Tibial nerve (tissue), 4 donors: ENCODE results near the gene COQ8B. TPM values are rescaled to one million over a fixed set of nuclear protein-coding genes. Genes with fewer than 3 reads are reported as not detected.
A peak's percentile ranks its signal among the peaks of the same experiment; 100 is the strongest.

Experiments used
- DNase-seq, 2 donors: peaks; one replicate each; pipeline ENCODE4 v3.0.0-alpha.2; 2019; ENCODE audit warnings: low spot score in 2 of 2
- H3K27ac ChIP-seq, 4 donors: fragments of 200-600 bp; sonication (generic) in 3 of 4; one replicate each; pipeline ENCODE4 v1.5.1; 2017 to 2019; ENCODE audit warnings: mild to moderate bottlenecking in 1 of 4
- H3K27me3 ChIP-seq, 2 donors: fragments of 200-600 bp; sonication (generic) in 1 of 2; one replicate each; pipeline versions ENCODE4 v1.5.1 to v1.6.0; 2017 to 2019
- H3K36me3 ChIP-seq, 3 donors: fragments of 200-600 bp; sonication (generic); one replicate each; pipeline ENCODE4 v1.5.1; 2018 to 2019
- H3K4me1 ChIP-seq, 4 donors: fragments of 200-600 bp; sonication (generic) in 3 of 4; one replicate each; pipeline ENCODE4 v1.5.1; 2017 to 2019
- H3K4me3 ChIP-seq, 4 donors: fragments of 200-600 bp; sonication (generic) in 3 of 4; one replicate each; pipeline ENCODE4 v1.5.1; 2017 to 2019; ENCODE audit warnings: mild to moderate bottlenecking in 1 of 4, moderate library complexity in 1 of 4
- H3K9me3 ChIP-seq, 4 donors: fragments of 200-600 bp; sonication (generic) in 3 of 4; one replicate each; pipeline ENCODE4 v1.5.1; 2017 to 2019
- EP300 ChIP-seq, 2 donors: sonication (generic); formaldehyde crosslinking; IDR thresholded peaks; one replicate each; pipeline ENCODE4 v1.6.1; 2017; ENCODE audit warnings: antibody characterized with exemption in 2 of 2, mild to moderate bottlenecking in 1 of 2
- POLR2A ChIP-seq, 2 donors: fragments of 450-650 bp; IDR thresholded peaks; one replicate each; pipeline ENCODE4 v1.6.1; 2017; ENCODE audit warnings: antibody characterized with exemption in 2 of 2, mild to moderate bottlenecking in 2 of 2, moderate library complexity in 2 of 2
- WGBS, 2 donors: methylation state at CpG; one replicate each; pipeline ENCODE4 v1.1.5; 2018; 5-methylcytosine and 5-hydroxymethylcytosine counted together
- total RNA-seq, 4 donors: library from RNA; depleted of rRNA; stranded (reverse); fragments of >200 nt; gene quantifications; one replicate each; pipeline ENCODE4 v1.1.0, GENCODE V29; 2016
- TF ChIP-seq, protein P1 (sequence below), 5 experiments: fragments of 200-600 bp in 3 of 5; fragments of 450-650 bp in 2 of 5; sonication (generic) in 3 of 5; IDR thresholded peaks; one replicate each; pipeline ENCODE4 v1.5.1; 2016 to 2019; ENCODE audit warnings: antibody characterized with exemption in 5 of 5, mild to moderate bottlenecking in 3 of 5, moderate library complexity in 2 of 5

COQ8B gene
- total RNA-seq, 4 donors from 2014 or later: 71.0 to 88.6 (median 84.3) TPM

- H3K4me1 ChIP-seq: peaks cover 0 to 33% (median 15%) of the 10 kb centered on the region in 4 donors
- no peak for TF ChIP-seq POLR2A (IDR thresholded peaks at IDR 0.05)
- no peak for TF ChIP-seq EP300 (IDR thresholded peaks at IDR 0.05)
- TF ChIP-seq, protein P1, sequence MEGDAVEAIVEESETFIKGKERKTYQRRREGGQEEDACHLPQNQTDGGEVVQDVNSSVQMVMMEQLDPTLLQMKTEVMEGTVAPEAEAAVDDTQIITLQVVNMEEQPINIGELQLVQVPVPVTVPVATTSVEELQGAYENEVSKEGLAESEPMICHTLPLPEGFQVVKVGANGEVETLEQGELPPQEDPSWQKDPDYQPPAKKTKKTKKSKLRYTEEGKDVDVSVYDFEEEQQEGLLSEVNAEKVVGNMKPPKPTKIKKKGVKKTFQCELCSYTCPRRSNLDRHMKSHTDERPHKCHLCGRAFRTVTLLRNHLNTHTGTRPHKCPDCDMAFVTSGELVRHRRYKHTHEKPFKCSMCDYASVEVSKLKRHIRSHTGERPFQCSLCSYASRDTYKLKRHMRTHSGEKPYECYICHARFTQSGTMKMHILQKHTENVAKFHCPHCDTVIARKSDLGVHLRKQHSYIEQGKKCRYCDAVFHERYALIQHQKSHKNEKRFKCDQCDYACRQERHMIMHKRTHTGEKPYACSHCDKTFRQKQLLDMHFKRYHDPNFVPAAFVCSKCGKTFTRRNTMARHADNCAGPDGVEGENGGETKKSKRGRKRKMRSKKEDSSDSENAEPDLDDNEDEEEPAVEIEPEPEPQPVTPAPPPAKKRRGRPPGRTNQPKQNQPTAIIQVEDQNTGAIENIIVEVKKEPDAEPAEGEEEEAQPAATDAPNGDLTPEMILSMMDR (IDR thresholded peaks at IDR 0.05): no peak
- no peak overlapping the region for H3K4me3 ChIP-seq
- peaks cover 0 to 85% (median 13%) of the 10 kb centered on the region in 3 donors for H3K36me3 ChIP-seq
- no peak overlapping the region for H3K27ac ChIP-seq
- no peaks in the 10 kb centered on the region for H3K9me3 ChIP-seq
- no peaks in the 10 kb centered on the region for H3K27me3 ChIP-seq
- no peak for DNase-seq
- 86 to 96% methylated on average over 9 of the region's 9 CpGs for WGBS, 2 donors
These were observed 33.2 kb downstream of the COQ8B start for GRCh38 chr19:40683437-40683836.

- Histone ChIP-seq H3K9me3 (no peaks in the 10 kb centered on the region), H3K4me3 (no peak overlapping the region), H3K27me3 (no peaks in the 10 kb centered on the region), H3K27ac (peak overlapping the region in 2 of 4 donors; percentile 10 to 37), H3K4me1 (peaks cover 0 to 24% (median 7%) of the 10 kb centered on the region in 4 donors), H3K36me3 (peaks cover 0 to 95% (median 23%) of the 10 kb centered on the region in 3 donors)
- no peak for DNase-seq
- WGBS, 2 donors: 81 to 89% methylated on average over 18 of the region's 18 CpGs
- TF ChIP-seq EP300 (IDR thresholded peaks at IDR 0.05) (no peak), POLR2A (IDR thresholded peaks at IDR 0.05) (no peak)
- TF ChIP-seq, protein P1 (IDR thresholded peaks at IDR 0.05): no peak
These were observed 34.2 kb downstream of the COQ8B start for GRCh38 chr19:40682431-40682964.

DNA sequence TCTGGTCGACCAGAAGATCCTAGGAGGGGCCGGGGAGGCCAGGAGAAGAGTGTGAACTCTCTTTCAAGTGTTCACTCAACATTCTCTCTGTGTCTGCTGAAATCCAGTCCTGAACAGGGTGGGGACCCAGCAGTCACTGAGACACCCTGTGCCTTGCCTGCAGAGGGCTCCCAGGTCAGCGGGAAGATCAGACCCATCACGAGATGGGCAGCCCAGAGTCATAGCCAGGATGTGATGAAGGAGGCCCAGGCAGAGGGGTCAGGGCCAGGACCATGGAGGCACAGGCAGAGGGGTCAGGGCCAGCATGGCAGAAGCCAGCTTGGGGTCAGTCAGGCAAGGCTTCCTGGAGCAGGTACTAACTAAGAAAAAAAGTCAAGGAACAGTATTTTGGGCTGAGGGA is 35.6 kb downstream of the COQ8B start:
- Histone ChIP-seq H3K9me3 (no peaks in the 10 kb centered on the region), H3K36me3 (peaks cover 3 to 100% (median 37%) of the 10 kb centered on the region in 3 donors), H3K27me3 (no peaks in the 10 kb centered on the region), H3K4me1 (peaks cover 0 to 9% (median 0%) of the 10 kb centered on the region in 4 donors), H3K4me3 (no peak overlapping the region), H3K27ac (no peak overlapping the region)
- 76 to 81% methylated on average over 4 of the region's 4 CpGs for WGBS, 2 donors
- no peak for DNase-seq
- TF ChIP-seq POLR2A (IDR thresholded peaks at IDR 0.05) (no peak), EP300 (IDR thresholded peaks at IDR 0.05) (no peak)
- TF ChIP-seq, protein P1 (IDR thresholded peaks at IDR 0.05): no peak

DNA sequence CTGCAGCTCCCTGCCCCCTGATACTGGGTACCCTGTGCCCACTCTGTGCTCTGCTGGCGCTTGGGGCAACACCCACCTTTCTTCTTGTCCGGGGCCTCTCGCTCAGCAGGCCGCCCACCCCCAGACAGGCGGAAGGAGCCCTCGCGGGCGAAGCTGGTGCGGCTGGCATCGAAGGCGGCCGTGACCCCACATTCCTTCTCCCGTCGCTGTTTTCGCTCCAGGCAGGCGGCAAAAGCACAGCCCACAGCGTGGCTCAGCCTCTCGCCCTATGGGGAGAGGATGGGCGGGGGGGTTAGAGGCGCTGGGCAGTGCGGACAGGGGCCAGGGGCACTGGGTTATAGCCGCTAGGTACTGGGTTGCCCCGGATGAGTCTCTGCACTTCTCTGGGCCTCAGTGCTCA is 39.5 kb downstream of the COQ8B start:
- 79 to 82% methylated on average over 22 to 23 of the region's 23 CpGs for WGBS, 2 donors
- H3K4me3 ChIP-seq: no peak overlapping the region
- peaks cover 12 to 100% (median 38%) of the 10 kb centered on the region in 3 donors for H3K36me3 ChIP-seq
- H3K4me1 ChIP-seq: peaks cover 0 to 7% (median 0%) of the 10 kb centered on the region in 4 donors
- DNase-seq: no peak
- no peaks in the 10 kb centered on the region for H3K27me3 ChIP-seq
- H3K9me3 ChIP-seq: no peaks in the 10 kb centered on the region
- no peak for TF ChIP-seq POLR2A (IDR thresholded peaks at IDR 0.05)
- no peak for TF ChIP-seq EP300 (IDR thresholded peaks at IDR 0.05)
- TF ChIP-seq, protein P1 (IDR thresholded peaks at IDR 0.05): no peak
- H3K27ac ChIP-seq: peak overlapping the region in 1 of 4 donors; percentile 25

DNA sequence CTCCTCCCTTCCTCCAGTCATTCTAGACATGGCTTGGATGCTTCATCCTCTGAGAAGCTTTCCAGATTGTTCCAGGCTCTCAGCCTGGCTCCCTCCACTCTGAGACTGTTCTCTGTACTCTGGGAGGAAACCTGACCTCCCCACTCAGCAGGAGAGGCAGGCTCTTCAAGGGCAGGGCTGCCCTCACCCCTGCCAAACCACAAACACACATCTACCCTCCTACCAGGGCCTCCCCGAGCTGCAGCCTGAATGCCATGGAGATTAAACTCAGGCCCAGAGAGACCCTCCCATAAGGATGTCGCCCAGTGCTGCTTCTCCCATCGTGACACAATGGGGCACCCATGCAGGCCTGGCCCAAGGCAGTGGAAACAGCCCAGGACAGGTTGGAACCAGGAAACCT is 42.4 kb downstream of the COQ8B start:
- WGBS, 2 donors: 67 to 77% methylated on average over 3 of the region's 3 CpGs
- H3K36me3 ChIP-seq: peaks cover 18 to 100% (median 28%) of the 10 kb centered on the region in 3 donors
- H3K27me3 ChIP-seq: no peaks in the 10 kb centered on the region
- no peak overlapping the region for H3K4me3 ChIP-seq
- peaks cover 0 to 7% (median 0%) of the 10 kb centered on the region in 4 donors for H3K4me1 ChIP-seq
- H3K27ac ChIP-seq: peak overlapping the region in 2 of 4 donors; percentile 30 to 43
- H3K9me3 ChIP-seq: peaks cover 0 to 5% (median 0%) of the 10 kb centered on the region in 4 donors
- DNase-seq: no peak
- TF ChIP-seq EP300 (IDR thresholded peaks at IDR 0.05) (no peak), POLR2A (IDR thresholded peaks at IDR 0.05) (no peak)
